ENCODE data around the gene PRR14. TPM values are rescaled to one million over a fixed set of nuclear protein-coding genes. Genes with fewer than 3 reads are reported as not detected.

PRR14 gene
- total and polyA plus RNA-seq, 2 of the 4 experiments (the other 2 are of a cell fraction) = 1.4 to 11.9 TPM

DNA sequence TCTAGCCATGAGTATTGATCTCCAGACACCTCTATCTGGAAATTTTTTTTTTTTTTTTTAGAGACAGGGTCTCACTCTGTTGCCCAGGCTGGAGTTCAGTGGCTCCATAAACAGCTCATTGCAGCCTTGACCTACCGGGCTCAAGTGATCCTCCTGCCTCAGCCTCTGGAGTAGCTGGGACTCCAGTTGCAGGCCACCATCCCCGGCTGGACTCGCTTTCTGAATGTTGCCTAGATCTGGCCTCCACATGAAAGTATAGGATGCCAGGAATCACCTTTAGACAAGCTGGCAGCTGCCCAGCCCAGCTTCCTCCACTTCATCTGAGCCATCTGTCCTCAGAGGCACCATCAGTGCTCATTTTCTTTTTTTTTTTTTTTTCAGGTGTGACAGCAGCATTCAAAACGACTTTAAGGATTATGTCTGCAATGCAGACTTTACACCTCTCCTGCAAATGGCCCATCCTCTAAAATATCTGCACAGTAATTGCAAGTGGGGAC, 6.4 kb upstream of the PRR14 start:
- 81% methylated on average over 3 of the region's 4 CpGs; no CpG with 5 or more reads in 1 of the 2 experiments for WGBS, 2 experiments (ENCODE audit: extremely low coverage in 2 of 2, insufficient read length in 1 of 2)
- no peaks in the 10 kb centered on the region for H3K36me3 ChIP-seq (ENCODE audit: control insufficient read depth, insufficient read depth, low read length)
- CTCF ChIA-PET = interaction anchor here (0.6 kb wide), 1 partner anchor 54 kb away, joined by 7 read pairs; no protein-coding TSS in a partner anchor

More for the DNA sequence above, 6.4 kb upstream of the PRR14 start:
- no peak overlapping the region for H2BK15ac ChIP-seq (ENCODE audit: low read depth, low read length)
- no peaks in the 10 kb centered on the region for H4K20me1 ChIP-seq (ENCODE audit: insufficient read depth, low read length)
- no peak overlapping the region for H3K4me2 ChIP-seq (ENCODE audit: low read depth, low read length)
- H2BK20ac ChIP-seq (ENCODE audit: low read depth, low read length) = no peak overlapping the region
- H3K18ac ChIP-seq (ENCODE audit: low read depth, low read length) = no peak overlapping the region
- dilution Hi-C loops (cut with HindIII; ENCODE audit: low sequenced_read_pairs, unreplicated experiment) = no loop called here
- H2BK5ac ChIP-seq (ENCODE audit: low read depth, low read length, poor library complexity, severe bottlenecking) = no peak overlapping the region
- peaks cover 3% of the 10 kb centered on the region; the same call in 1 of the 2 replicates for H3K9me1 ChIP-seq (ENCODE audit: insufficient read depth, low read length)
- no peak overlapping the region for H2BK120ac ChIP-seq (ENCODE audit: low read depth, low read length)
- DNase-seq (no peak), ATAC-seq (ENCODE audit: low read depth) (no peak)
- in situ Hi-C loops (cut with MboI; ENCODE audit: low sequenced_read_pairs) = no loop called here
- POLR2A ChIA-PET (ENCODE audit: unreplicated experiment) = no interaction called here
- intact Hi-C loops (cut with micrococcal nuclease) = no loop called here
- H2AK5ac ChIP-seq (ENCODE audit: low read depth, low read length) = no peak overlapping the region
- H3K27me3 ChIP-seq (ENCODE audit: control insufficient read depth, insufficient read depth, low read length) = peaks cover 1% of the 10 kb centered on the region; the same call in 1 of the 2 replicates
- H3K4me3 ChIP-seq (ENCODE audit: insufficient read depth, low read depth, low read length) = no peak overlapping the region
- H3K14ac ChIP-seq (replicated peaks; ENCODE audit: low read depth, low read length) = no peak overlapping the region
- no peak overlapping the region for H3K9ac ChIP-seq (ENCODE audit: low read depth, low read length)
- no peaks in the 10 kb centered on the region for H3K4me1 ChIP-seq (ENCODE audit: control insufficient read depth, insufficient read depth, low read length)
- H2AFZ ChIP-seq (replicated peaks; ENCODE audit: low read length, poor library complexity) = no peak overlapping the region
- H4K91ac ChIP-seq (ENCODE audit: insufficient read depth, low read depth, low read length) = no peak overlapping the region
- no peak overlapping the region for H3K27ac ChIP-seq (ENCODE audit: insufficient read depth, low read length)
- H4K5ac ChIP-seq (ENCODE audit: low read depth, low read length) = no peak overlapping the region
- H3K23ac ChIP-seq (ENCODE audit: low read depth, low read length) = no peak overlapping the region
- no TSS peak for BruUV-seq (replicated peaks)
- H3K56ac ChIP-seq (ENCODE audit: extremely low read depth, insufficient read depth, low read length) = no peak overlapping the region
- H2AK9ac ChIP-seq (replicated peaks; ENCODE audit: low read depth, low read length, poor library complexity) = no peak overlapping the region
- H4K8ac ChIP-seq (ENCODE audit: low read depth in 2 of 2, low read length in 2 of 2) = no peak overlapping the region
- no peaks in the 10 kb centered on the region for H3K9me3 ChIP-seq (ENCODE audit: control insufficient read depth, insufficient read depth, low read length)
- no peak overlapping the region for H3K4ac ChIP-seq (ENCODE audit: low read depth, low read length)
- no peaks in the 10 kb centered on the region for H3K79me1 ChIP-seq (ENCODE audit: low read depth in 1 of 2, low read length in 2 of 2)
- TF ChIP-seq RCOR1 (IDR thresholded peaks at IDR 0.05; ENCODE audit: insufficient replicate concordance, low read length) (no peak), FOS (IDR thresholded peaks at IDR 0.05; ENCODE audit: low read depth, low read length) (no peak)
